ENCODE measurements around the gene ARHGAP26. TPM values are rescaled to one million over a fixed set of nuclear protein-coding genes. Genes with fewer than 3 reads are reported as not detected.

ARHGAP26 gene
- total RNA-seq, 4 donors from 2014 or later: 11.1 to 36.1 (median 21.8) TPM

GRCh38 chr5:142789206-142789605 is 19.0 kb downstream of the ARHGAP26 start:
- TF ChIP-seq CTCF (IDR thresholded peaks at IDR 0.05): no peak
- TF ChIP-seq POLR2A (IDR thresholded peaks at IDR 0.05): no peak
- TF ChIP-seq POLR2AphosphoS5 (IDR thresholded peaks at IDR 0.05): no peak
- no peak for TF ChIP-seq EP300 (IDR thresholded peaks at IDR 0.05)
- DNase-seq (ENCODE audit: low spot score in 2 of 2): no peak
- Histone ChIP-seq H3K9me3 (no peaks in the 10 kb centered on the region), H3K27ac (no peak overlapping the region), H3K4me3 (no peak overlapping the region), H3K4me1 (peaks cover 5% of the 10 kb centered on the region), H3K27me3 (no peaks in the 10 kb centered on the region), H3K36me3 (no peaks in the 10 kb centered on the region)
- 23% methylated on average over 1 of the region's 1 CpG for WGBS

GRCh38 chr5:142792012-142792864 is 22.1 kb downstream of the ARHGAP26 start:
- Histone ChIP-seq H3K36me3 (no peaks in the 10 kb centered on the region), H3K4me1 (no peaks in the 10 kb centered on the region), H3K4me3 (no peak overlapping the region), H3K27me3 (no peaks in the 10 kb centered on the region), H3K9me3 (no peaks in the 10 kb centered on the region), H3K27ac (no peak overlapping the region)
- 85% methylated on average over 7 of the region's 7 CpGs for WGBS
- DNase-seq (ENCODE audit: low spot score in 2 of 2): no peak
- TF ChIP-seq POLR2AphosphoS5 (IDR thresholded peaks at IDR 0.05) (no peak), POLR2A (IDR thresholded peaks at IDR 0.05) (no peak), EP300 (IDR thresholded peaks at IDR 0.05) (no peak), CTCF (IDR thresholded peaks at IDR 0.05) (no peak)

GRCh38 chr5:142792865-142793232 is 22.7 kb downstream of the ARHGAP26 start:
- no peaks in the 10 kb centered on the region for H3K9me3 ChIP-seq
- H3K27me3 ChIP-seq: no peaks in the 10 kb centered on the region
- TF ChIP-seq POLR2A (IDR thresholded peaks at IDR 0.05): no peak
- TF ChIP-seq EP300 (IDR thresholded peaks at IDR 0.05): no peak
- no peak for TF ChIP-seq POLR2AphosphoS5 (IDR thresholded peaks at IDR 0.05)
- TF ChIP-seq CTCF (IDR thresholded peaks at IDR 0.05): no peak
- H3K36me3 ChIP-seq: no peaks in the 10 kb centered on the region
- H3K4me1 ChIP-seq: no peaks in the 10 kb centered on the region
- no peak overlapping the region for H3K4me3 ChIP-seq
- 90% methylated on average over 5 of the region's 5 CpGs for WGBS
- no peak for DNase-seq (ENCODE audit: low spot score in 2 of 2)
- H3K27ac ChIP-seq: no peak overlapping the region

GRCh38 chr5:142794537-142794936 is 24.4 kb downstream of the ARHGAP26 start:
- Histone ChIP-seq H3K27me3 (no peaks in the 10 kb centered on the region), H3K4me1 (no peaks in the 10 kb centered on the region), H3K36me3 (no peaks in the 10 kb centered on the region), H3K4me3 (no peak overlapping the region), H3K9me3 (no peaks in the 10 kb centered on the region), H3K27ac (no peak overlapping the region)
- WGBS: 90% methylated on average over 2 of the region's 2 CpGs
- TF ChIP-seq POLR2A (IDR thresholded peaks at IDR 0.05): no peak
- TF ChIP-seq EP300 (IDR thresholded peaks at IDR 0.05): no peak
- TF ChIP-seq CTCF (IDR thresholded peaks at IDR 0.05): no peak
- DNase-seq (ENCODE audit: low spot score in 2 of 2): no peak

- Histone ChIP-seq H3K27ac (no peak overlapping the region), H3K4me3 (no peak overlapping the region), H3K4me1 (no peaks in the 10 kb centered on the region), H3K36me3 (no peaks in the 10 kb centered on the region), H3K27me3 (no peaks in the 10 kb centered on the region), H3K9me3 (no peaks in the 10 kb centered on the region)
- no peak for TF ChIP-seq EP300 (IDR thresholded peaks at IDR 0.05)
- TF ChIP-seq POLR2AphosphoS5 (IDR thresholded peaks at IDR 0.05): no peak
- TF ChIP-seq POLR2A (IDR thresholded peaks at IDR 0.05): no peak
- TF ChIP-seq CTCF (IDR thresholded peaks at IDR 0.05): no peak
- no peak for DNase-seq (ENCODE audit: low spot score in 2 of 2)
- WGBS: 72% methylated on average over 3 of the region's 3 CpGs
Observed at GRCh38 chr5:142795251-142795650, 25.1 kb downstream of the ARHGAP26 start.
